HG02852 (cell line): ENCODE data around the gene RBBP6.
"Not testable (repeated sequence)": the region's sequence is repeated elsewhere in the genome, so short reads cannot be mapped to it uniquely, and the experiment has no call there.

Experiments used
- ATAC-seq: cut with Tn5 transposase; IDR thresholded peaks from one replicate; pipeline ENCODE4 v1.9.1; 2021; ENCODE audit warnings: mild to moderate bottlenecking, moderate library complexity; ENCODE audit not compliant: unreplicated experiment

RBBP6 gene

GRCh38 chr16:24555346-24555872 is 16.0 kb downstream of the RBBP6 start:
- no peak for ATAC-seq

- no peak for ATAC-seq
Observed at GRCh38 chr16:24562811-24563210, 23.4 kb downstream of the RBBP6 start.

GRCh38 chr16:24568392-24568791 is 29.0 kb downstream of the RBBP6 start:
- no peak for ATAC-seq

- no peak for ATAC-seq
Observed at GRCh38 chr16:24571096-24571495, 31.7 kb downstream of the RBBP6 start.

GRCh38 chr16:24572069-24572468 is 32.7 kb downstream of the RBBP6 start:
- no peak for ATAC-seq

- ATAC-seq, result no peak
Observed at GRCh38 chr16:24573141-24573540, 33.8 kb downstream of the RBBP6 start.

- ATAC-seq, result not testable (repeated sequence)
Observed at GRCh38 chr16:24574515-24575485, 35.4 kb downstream of the RBBP6 start.

GRCh38 chr16:24575791-24576190 is 36.4 kb downstream of the RBBP6 start:
- not testable (repeated sequence) for ATAC-seq

- ATAC-seq, result no peak
Observed at GRCh38 chr16:24577167-24577566, 37.8 kb downstream of the RBBP6 start.

GRCh38 chr16:24580665-24581064 is 41.3 kb downstream of the RBBP6 start:
- no peak for ATAC-seq

- no peak for ATAC-seq
Observed at GRCh38 chr16:24583494-24583893, 44.1 kb downstream of the RBBP6 start.

GRCh38 chr16:24589997-24590396 is 50.6 kb downstream of the RBBP6 start:
- no peak for ATAC-seq

GRCh38 chr16:24598777-24599437 is 59.5 kb downstream of the RBBP6 start:
- no peak for ATAC-seq

- no peak for ATAC-seq
Observed at GRCh38 chr16:24609417-24609739, 70.0 kb downstream of the RBBP6 start.

- ATAC-seq, result no peak
Observed at GRCh38 chr16:24609740-24610415, 70.5 kb downstream of the RBBP6 start.

GRCh38 chr16:24610416-24610755 is 71.0 kb downstream of the RBBP6 start:
- ATAC-seq, result no peak

GRCh38 chr16:24611310-24611709 is 71.9 kb downstream of the RBBP6 start:
- ATAC-seq, result no peak

GRCh38 chr16:24612656-24613055 is 73.3 kb downstream of the RBBP6 start:
- no peak for ATAC-seq

- ATAC-seq, result not testable (repeated sequence)
Observed at GRCh38 chr16:24613267-24613666, 73.9 kb downstream of the RBBP6 start.

GRCh38 chr16:24617502-24617901 is 78.1 kb downstream of the RBBP6 start:
- ATAC-seq, result no peak
